ENCODE results near the gene FEZF1.

GRCh38 chr7:122315507-122316466, 11.2 kb upstream of the FEZF1 start:
- TF ChIP-seq POLR2A (IDR thresholded peaks at IDR 0.05; ENCODE audit: low read depth, low read length) = no peak
- TF ChIP-seq TAF1 (IDR thresholded peaks at IDR 0.05; ENCODE audit: low read depth, low read length) = no peak
- no peak for TF ChIP-seq POLR2AphosphoS5 (IDR thresholded peaks at IDR 0.05; ENCODE audit: low read depth, low read length)
- no peak for TF ChIP-seq SPI1 (IDR thresholded peaks at IDR 0.05; ENCODE audit: low read depth, low read length)
